ENCODE results near the gene AMOT.

The AMOT gene

DNA sequence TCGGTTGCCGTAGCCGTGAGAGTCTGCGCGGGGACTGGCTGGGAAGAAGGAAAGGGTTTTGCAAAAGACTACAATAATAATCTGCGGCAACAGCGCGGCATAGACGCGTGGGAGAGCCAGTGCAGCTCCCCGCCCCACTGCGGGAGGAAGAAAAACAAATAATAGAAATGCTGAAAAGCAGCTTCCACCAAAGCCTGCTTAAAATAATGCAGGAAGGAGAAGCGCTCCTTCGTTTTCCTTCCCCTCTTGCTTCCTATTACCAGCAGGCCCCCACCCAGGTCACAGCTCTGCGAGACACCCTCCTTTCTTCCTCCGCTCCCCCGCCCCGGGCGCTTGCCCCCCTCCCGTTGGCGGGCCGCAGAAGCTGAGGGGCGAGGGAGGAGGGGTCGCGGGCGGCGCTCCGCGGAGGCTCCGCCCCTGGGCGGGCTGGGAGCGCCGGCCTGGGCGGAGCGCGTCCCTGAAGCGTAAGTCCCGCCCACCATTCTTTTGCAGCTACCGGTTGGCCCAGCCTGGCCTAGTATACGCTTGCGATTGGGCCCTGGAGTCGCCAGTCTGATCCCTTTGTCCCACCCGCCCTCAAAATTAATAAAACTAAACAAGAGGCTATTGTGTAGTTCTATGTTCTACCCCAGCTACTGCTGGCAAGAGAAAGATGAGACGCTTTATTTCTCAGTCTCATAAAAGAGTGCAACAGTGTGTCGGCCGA lies 636 bp upstream of the AMOT start:
- DNase-seq (ENCODE audit: low read depth), result peak; percentile 62

DNA sequence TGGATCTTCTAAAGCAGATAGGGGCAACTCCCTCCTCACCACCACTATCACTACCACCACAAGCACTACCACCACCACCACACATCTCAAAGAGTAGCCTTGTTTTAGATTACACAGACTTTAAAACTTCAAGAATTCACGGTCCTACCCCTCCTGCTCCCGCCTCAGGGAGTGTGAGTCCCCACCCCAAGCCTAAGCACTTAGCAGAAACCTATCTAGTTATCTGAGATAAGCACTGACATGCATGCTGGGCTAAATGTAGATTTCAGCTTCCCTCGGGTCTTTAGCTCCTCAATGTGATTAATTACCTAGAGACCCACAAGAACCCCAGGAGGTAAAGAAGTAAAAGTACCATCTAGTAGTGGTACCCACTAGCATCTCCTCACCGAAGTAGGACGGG lies 775 bp downstream of the AMOT start:
- no peak for DNase-seq (ENCODE audit: low read depth)

DNA sequence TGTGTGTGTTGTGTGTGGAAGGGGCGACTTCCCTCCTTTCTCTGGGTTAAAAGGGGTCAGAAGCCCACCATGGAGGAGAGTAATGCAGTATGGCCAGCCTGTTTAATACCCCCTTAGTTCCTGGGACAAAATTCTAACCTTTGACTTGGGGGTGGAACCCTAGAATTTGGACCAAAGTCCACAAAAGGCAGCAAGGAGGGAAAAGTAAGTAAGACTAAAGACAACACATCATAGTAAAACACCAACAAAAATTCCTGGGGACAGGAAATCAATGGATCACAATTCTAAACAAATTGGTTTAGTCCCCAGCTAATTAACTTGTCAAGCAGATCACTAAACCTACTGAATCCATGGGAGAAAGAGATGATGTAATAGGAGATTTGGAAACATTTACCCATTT lies 3.1 kb downstream of the AMOT start:
- DNase-seq (ENCODE audit: low read depth), result no peak

DNA sequence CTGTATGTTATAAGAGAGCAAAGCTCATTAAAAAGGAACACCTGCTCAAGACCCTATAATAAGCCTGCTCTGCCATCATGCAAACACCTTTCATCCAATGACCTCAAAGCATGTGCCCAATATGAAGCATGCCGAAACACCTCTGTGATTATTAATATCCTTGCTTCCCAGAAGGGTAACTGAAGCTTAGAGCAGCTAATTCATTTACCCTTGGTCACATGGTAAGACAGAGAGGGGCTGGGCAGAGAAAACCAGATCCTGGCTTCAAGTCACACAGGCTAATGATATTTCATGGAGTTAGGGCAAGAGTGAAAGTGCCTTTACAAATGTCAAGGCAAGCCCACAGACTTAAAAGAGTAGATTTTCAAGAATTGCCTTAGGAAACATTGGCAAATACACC lies 5.6 kb downstream of the AMOT start:
- no peak for DNase-seq (ENCODE audit: low read depth)

DNA sequence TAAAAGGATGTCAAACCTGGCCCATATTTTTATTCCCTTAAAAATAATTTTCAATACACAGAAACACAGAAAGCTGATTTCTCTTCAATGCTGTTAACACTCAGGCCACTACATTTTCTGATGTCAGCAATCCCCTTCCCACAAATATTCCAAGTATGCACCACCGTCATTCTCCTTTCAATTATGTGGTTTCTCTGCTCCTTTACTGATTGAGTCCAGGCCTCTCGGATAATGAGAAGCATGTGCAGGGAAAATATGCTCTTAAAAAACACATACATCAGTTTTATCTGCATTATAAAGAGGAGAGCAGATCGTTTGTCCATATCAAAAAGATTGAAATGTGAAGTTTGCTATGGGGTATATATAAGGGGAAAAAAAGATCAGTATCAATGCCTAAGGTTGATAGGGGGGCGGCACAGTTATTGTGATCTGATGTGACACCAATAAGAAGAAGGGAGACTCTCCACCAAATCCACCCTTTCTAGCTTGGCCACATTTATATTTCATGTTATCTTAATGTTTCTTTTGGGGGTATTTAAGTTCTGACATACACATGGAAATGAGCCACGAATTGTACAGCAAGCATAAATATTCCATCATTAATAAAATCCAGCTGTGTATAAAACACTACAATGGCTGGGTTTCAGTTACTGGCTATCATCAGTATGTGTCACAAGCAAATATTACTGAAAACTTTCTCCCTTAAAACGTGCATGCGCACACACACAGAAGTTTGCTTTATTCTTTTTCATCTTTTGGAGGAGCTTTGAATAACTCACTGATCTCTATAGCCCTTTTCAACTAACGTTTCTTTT lies 6.4 kb downstream of the AMOT start:
- peak; percentile 24 for DNase-seq (ENCODE audit: low read depth)

DNA sequence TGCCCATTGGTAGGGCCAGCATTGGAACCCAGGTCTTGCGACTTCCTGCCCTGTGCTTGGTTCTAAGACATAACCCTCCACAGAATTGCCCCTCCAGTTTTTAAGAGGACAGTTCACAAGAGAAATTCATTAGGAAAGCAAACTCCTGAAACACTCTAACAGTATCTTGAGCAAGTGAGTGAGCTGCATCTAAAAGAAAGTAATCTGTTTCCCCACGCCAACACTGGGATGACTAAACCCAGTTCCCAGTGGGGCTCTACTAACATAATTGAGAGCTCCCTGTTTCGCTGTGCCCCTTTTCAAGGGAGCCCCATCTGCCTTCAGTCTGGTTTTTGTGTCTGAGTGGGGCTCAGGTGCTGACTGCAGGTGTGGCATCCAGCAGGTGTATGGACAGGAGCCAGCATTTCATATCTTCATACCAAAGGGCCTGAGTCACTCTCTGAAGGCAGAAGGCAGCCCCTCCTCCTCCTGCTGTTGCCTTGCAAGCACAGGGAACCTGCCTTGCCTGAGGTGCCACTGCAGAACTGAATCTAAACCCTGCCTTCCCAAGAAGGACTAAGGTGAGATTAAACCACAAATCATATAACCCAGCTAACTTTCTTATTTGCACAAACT lies 8.0 kb downstream of the AMOT start:
- no peak for DNase-seq (ENCODE audit: low read depth)

DNA sequence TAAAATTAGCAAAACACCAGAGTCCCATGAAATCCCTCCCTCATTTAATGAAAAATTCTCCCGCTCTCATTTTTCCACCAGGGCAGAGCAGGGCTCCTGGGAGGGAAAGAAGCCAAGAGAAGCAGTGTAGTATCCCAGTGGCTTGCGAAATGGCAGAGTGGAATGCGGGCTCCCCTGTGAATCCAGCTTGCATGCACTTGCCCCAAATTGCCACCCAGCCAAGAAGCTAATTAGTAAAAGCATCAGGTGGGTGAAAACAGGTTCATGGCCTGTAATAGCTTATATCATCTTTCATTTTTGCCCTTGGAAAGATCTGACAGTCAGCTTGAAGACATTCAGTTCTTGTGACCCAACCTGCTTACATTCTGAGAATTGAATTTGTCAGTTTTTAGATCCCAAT lies 10.1 kb downstream of the AMOT start:
- DNase-seq (ENCODE audit: low read depth), result no peak

DNA sequence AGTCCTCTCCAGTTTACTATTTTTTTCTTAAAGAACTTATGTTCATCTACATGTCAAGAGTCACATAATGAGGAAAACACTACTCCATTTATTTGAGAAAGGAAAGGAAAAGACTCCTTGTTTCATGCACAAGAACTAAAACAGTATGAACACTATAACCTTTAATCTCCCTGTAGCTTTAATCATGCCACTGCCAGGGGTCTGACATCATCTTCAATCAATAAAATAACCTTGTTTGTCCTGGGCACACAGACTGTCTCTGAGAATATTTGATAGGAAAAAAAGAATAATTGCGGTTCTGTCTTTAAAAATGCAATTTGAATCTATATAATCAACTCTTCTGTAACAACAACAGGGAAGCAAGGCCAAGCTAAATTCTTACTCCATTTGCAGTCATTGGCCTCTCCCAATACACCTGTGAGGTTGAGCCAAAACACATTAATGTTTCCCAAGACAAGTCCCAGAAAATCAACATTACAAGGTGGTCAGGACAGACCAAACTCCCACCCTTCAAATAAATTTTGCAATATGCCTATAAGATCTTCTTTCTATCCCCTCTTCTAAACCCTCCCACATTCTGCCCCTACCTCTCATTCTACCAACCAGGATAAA lies 13.2 kb downstream of the AMOT start:
- no peak for DNase-seq (ENCODE audit: low read depth)

DNA sequence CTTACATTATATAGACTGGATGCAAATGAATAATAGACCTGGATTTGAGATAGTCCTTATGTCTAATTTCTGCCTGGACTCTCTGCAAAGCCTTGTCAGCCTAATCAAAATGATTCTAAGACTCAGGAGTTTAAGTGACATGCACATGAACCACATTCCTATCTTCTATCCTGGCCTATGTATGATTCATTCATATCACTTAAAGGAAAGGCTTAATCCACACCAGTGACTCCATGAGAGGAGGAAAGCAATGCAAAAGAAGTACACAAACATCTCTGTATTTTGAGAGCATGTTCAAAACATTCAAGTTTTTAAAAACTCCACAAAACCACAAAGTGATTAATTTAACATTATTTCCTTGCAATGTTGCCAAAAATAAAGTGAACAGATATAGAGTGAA lies 14.6 kb downstream of the AMOT start:
- no peak for DNase-seq (ENCODE audit: low read depth)

DNA sequence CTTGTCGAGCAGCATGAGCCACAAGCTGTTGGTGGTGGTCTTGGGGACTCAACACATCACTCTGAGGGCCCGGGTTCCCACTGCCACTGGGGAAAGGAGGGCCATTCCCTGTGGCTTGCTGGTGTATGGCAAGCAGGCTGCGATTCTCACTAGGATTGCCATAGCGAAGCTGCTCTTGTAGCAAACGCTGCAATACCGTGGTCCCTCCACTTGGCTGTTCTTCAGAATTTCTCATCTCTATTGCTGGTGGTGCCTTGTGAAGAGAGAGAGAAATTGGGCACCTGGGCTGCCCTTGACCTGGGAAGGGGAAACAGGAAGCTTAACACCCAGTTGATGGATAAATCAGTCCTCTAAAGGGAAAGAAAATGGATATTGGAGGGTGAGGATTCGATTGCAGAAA lies 17.7 kb downstream of the AMOT start:
- no peak for DNase-seq (ENCODE audit: low read depth)

DNA sequence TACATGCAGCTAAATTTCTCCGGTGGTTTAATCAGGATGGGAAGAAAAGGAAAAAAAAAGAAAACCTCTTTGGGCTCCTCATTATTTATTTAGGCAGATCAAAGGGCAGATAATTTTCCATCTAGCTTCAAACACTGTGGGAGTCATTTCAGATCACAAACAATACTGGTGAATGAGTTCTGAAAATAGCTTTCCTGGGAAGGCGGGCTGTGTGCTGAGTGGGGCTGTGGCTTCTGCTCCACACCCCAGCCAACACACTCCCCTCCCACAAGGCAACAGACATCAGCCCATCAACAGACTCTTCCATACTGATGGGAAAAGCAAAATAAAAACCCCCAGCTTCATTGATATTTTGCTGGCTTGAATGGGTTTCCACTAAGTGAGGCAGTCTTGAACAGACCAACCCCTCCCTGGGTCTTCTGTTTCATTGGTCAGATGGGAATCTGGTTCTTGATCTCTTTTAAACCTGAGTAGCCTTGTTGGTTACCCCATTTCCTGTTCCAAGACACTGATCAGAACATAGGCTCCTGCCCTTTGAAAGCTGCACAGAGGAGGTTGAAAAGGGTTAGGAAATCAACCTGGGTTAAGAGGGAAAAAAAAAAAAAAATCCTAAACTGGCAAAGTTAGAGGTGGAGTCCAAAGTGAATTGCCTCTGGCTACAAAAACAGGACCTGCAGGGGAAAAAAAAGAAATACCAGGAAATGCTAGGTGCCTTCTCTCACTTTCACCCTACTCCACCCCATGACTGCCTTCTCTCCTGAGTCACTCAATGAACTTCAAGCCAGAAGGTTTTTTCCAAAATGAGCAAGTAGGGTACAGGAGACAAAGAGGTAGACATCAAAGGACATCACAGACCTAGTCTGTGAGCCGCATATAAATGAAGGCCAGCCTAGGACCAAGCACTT lies 20.0 kb downstream of the AMOT start:
- DNase-seq (ENCODE audit: low read depth), result no peak

DNA sequence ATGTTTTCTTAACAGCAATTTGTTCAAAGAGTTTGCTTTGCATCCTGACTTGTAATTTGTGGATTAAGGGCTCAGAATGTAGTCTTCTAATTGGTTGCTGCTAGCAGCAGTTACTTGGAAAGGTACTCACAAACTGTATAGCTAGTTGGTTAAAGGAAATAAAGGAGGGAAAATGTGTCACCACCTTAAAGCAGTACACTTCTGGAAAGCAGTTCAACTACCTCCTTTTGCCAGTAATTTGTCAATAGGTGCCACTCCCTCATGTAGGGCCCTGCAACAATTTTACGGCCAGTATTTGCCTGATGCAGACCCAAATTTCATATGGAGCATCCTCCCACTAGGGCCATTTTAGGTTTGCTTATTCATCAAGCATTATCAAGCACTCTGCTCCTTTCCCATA lies 20.8 kb downstream of the AMOT start:
- no peak for DNase-seq (ENCODE audit: low read depth)

DNA sequence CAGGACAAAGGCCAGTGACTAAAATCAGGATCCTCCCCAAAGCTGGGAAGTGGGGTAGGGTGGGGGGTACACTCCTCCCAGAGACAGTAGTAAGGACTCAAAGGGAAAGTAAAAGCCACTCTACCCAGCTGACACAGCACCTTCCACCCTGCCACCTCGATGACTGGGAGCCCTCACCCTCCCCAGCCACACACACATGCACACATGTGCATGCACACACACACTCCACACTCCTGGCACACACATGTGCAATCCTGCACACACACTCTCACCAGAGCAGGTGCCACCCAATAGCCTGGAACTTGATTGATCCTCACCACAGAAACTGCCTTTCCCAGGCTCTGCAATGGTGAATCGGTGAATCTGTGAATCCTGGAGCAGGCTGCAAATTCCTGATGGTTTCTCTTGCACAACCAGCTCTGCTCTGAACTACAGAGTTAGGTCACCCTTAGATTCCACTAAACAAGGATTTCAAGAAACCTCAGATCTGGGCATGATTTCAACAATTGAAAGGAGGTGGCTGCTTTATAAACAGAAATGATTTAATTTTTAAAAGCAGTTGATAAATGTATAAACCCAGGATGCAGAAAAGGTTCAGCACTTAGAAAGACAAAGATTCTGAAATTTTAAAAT lies 21.5 kb downstream of the AMOT start:
- peak; percentile 0 for DNase-seq (ENCODE audit: low read depth)

DNA sequence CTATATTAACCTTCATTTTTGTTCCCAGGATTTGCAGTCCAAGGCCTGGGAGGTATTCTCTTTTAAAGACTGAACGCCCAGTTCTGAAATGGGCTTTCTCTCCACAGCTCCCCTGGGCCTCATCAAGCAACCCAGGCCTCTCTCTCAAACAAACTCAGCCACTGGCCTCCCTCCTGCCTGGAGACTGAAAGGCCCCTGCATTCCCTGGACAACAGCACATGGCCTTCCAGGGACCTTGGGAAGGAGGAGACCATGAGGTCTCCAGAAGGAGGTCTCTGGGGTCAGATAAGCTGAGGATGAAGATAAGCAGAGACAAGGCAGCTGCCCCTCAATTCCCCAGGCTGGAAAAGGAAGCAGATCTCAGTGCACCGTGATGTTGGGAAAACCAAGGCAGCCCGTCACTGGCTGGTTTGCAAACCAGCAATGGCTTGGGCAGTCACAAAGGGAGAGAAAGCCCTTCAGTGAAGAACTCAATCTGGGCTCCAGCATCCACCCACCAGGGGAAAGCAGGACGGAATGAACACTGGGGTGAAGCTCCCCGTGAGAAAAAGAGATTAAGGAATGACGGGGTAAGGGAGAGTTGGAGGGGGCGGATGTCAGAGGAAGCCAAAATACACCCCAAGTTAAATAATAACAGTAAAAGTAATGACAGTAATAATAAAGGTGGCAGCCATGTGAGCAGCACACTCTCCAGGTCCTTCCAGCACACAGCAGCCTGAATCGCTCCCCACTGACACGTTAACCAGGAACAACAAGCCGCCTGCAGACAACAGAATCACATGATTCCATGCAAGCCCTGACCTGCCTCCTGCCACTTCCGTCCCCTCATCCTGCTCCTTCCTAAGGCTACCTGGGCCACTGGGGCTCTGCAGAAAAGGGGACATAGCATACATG lies 22.3 kb downstream of the AMOT start:
- no peak for DNase-seq (ENCODE audit: low read depth)

DNA sequence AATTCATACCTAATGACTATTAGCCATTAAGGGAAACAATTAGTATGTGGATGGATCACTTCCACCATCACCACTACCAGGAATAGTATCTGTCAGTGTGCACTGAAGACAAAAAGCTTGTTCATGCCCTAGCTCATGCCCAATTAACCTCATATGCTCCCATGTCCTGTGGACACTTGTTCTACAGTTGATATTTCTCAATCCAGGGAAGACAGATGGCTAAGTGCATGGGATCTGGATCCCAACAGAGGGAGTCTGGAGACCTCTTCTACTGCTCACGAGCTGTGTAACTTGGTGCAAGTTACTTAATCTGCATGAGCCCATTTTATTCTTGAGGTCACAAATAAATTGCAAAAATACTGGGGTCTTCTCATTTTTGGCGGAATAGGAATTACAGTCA lies 23.7 kb downstream of the AMOT start:
- no peak for DNase-seq (ENCODE audit: low read depth)

DNA sequence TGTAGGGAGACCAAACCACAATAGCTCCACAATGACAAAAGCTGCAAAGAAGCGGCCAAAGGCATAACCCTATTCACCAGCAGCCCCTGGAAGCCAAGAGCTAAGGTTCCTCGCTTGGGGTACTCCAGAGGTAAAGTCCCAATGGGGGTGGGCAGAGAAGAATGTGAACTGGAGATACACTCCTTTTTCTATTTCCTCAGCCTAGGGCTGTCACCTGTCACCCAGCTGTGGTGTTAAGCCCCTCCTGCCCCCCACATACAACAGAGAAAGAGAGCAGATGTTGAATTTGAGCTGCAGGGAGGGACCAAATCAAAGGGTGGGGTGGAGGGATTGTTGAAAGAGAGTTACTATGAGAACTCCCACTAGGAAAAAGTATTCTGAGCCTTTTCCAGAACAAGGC lies 26.1 kb downstream of the AMOT start:
- no peak for DNase-seq (ENCODE audit: low read depth)

DNA sequence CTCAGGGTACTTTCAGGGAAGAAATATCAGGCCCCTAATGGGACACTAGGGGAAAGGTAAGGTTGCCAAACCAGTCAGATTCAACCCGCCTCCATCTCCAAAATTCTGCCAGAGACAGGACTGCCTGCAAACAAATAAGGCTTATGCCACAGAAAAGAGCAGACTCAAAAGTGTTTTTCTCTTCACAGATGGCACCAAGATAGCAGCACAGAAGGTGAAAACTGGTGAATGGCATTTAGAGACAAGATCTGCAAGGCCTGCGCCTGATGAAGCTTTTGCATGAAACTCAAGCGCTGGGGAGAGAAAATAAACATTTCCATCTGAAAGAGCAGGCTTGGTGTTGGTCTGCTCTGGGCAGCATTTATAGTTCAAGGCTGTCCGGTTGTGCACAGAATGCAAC lies 27.9 kb downstream of the AMOT start:
- DNase-seq (ENCODE audit: low read depth), result no peak

DNA sequence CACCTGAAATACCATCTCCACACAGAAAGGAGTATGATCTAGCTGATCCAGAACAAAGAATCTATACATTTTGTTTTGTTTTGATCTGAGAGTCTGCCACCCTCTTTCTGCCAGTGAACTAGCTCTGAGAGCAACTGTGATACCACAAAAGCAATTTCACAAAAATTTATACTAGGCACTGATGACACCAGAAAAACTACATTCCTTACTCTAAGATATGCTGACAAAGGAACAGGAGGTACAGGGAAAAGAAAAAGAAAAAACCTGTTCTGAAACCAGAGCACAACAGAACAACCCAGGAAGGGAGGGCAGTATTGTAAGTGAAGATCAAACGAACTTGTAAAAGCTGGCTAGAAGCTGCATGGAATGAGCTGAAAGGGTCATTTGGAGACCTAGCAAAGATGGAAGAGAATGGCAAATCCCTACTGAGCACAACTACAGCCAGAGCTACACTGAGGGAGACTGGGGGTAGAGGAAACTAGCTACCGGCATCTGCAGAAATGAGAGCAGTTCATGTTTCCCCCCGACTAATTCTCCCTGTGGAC lies 31.9 kb downstream of the AMOT start:
- DNase-seq (ENCODE audit: low read depth), result no peak

DNA sequence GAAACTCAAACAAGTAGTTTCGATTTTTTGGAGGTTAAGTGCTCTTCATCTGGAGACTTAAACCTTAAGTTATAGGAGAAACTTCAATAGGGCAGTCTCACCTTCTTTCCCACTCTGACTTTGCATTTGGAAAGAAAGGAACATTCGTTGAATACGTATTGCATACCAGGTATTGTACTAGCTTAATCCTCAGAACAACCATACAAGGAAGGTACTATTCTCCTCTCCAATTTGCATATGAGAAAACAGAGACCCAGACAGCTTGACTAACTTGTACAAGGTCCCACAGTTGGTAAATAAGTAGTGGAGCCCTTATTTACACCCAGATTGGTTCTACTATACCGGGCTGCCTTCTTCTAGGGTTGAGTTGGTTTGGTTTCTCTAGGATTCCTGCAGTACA lies 32.6 kb downstream of the AMOT start:
- DNase-seq (ENCODE audit: low read depth), result no peak

DNA sequence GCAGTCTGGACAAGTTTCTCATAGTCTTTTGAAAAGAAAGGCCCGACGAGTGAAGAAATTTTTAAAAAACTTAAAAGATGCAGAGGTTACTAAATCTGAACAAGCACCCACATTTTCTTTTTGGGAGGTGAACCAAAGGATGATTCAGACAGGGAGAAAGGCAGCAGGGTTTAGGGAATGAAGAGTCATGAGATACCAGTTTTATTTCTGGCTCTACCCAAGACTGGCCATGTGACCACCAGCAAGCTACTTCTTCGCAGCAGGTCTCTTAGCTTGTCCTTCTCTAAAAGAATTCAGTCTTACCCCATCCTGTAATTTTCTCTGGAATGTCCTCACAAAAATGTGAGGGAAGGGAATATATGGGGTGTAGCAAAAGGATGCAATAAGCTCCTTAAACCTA lies 37.6 kb downstream of the AMOT start:
- no peak for DNase-seq (ENCODE audit: low read depth)

Measured in EH (cell line).